OCI-LY3 (cell line): ENCODE measurements around the gene ZNF862.

Experiments
- H2AFZ ChIP-seq: fragments of 200-600, 300-600 bp; shearing (Covaris generic); 2 replicates; pipeline ENCODE4 v1.6.0; 2014; ENCODE audit warnings: antibody characterized with exemption, low read depth, low read length
- H3K27ac ChIP-seq: fragments of 200-600, 300-600 bp; sonication (generic); 2 replicates; pipeline ENCODE4 v1.5.1; 2014; ENCODE audit warnings: mild to moderate bottlenecking, low read length, moderate library complexity, mixed read lengths
- H3K27me3 ChIP-seq: fragments of 200-600, 300-600 bp; sonication (generic); 2 replicates; pipeline ENCODE4 v1.6.1; 2014; ENCODE audit warnings: low read depth, low read length, mixed read lengths
- H3K36me3 ChIP-seq: fragments of 200-600, 300-600 bp; sonication (generic); replicated peaks from 2 replicates; pipeline ENCODE3; 2014; ENCODE audit warnings: low read depth, low read length, mixed read lengths
- H3K4me1 ChIP-seq: fragments of 300-600, 200-600 bp; sonication (generic); 2 replicates; pipeline ENCODE4 v1.6.1; 2014; ENCODE audit warnings: low read length, mixed read lengths
- H3K4me2 ChIP-seq: fragments of 200-600, 300-600 bp; sonication (generic); 2 replicates; pipeline ENCODE4 v1.6.1; 2014; ENCODE audit warnings: low read length, mixed read lengths
- H3K4me3 ChIP-seq: fragments of 300-600, 200-600 bp; sonication (generic); 2 replicates; pipeline ENCODE4 v1.5.1; 2014; ENCODE audit warnings: antibody characterized with exemption, mild to moderate bottlenecking, low read length, moderate library complexity
- H3K79me2 ChIP-seq: fragments of 300-600, 200-600 bp; shearing (Covaris generic); 2 replicates; pipeline ENCODE4 v1.6.1; 2014; ENCODE audit warnings: mild to moderate bottlenecking, low read length, mixed read lengths
- H3K9ac ChIP-seq: fragments of 300-600, 200-600 bp; shearing (Covaris generic); 2 replicates; pipeline ENCODE4 v1.6.0; 2014; ENCODE audit warnings: mild to moderate bottlenecking, low read length, moderate library complexity
- H3K9me3 ChIP-seq: fragments of 200-600, 300-600 bp; shearing (Covaris generic); 2 replicates; pipeline ENCODE4 v1.6.1; 2014; ENCODE audit warnings: low read length, mixed read lengths; ENCODE audit not compliant: insufficient read depth
- H4K20me1 ChIP-seq: fragments of 200-600, 300-600 bp; sonication (generic); 2 replicates; pipeline ENCODE4 v1.6.1; 2016; ENCODE audit warnings: low read length, mixed read lengths; ENCODE audit not compliant: insufficient read depth
- EZH2phosphoT487 ChIP-seq: fragments of 200-600 bp; shearing (Covaris generic); IDR thresholded peaks from 2 replicates; pipeline ENCODE4 v1.6.1; 2018; ENCODE audit warnings: antibody characterized with exemption, mixed run types, low read depth
- TF ChIP-seq, protein P1 (sequence below): fragments of 200-600, 300-600 bp; sonication (generic); IDR thresholded peaks from 2 replicates; pipeline ENCODE4 v1.5.1; 2014; ENCODE audit warnings: antibody characterized with exemption, low read length, low read depth

ZNF862 gene

GRCh38 chr7:149839933-149840332, 1.8 kb downstream of the ZNF862 start:
- Histone ChIP-seq H3K4me2 (no peak overlapping the region), H2AFZ (no peak overlapping the region), H3K36me3 (no peaks in the 10 kb centered on the region), H3K27me3 (peaks cover 16% of the 10 kb centered on the region), H4K20me1 (no peaks in the 10 kb centered on the region), H3K4me3 (no peak overlapping the region), H3K9me3 (no peaks in the 10 kb centered on the region), H3K9ac (no peak overlapping the region), H3K27ac (no peak overlapping the region), H3K4me1 (peaks cover 12% of the 10 kb centered on the region; the same call in 1 of the 2 replicates), H3K79me2 (peaks cover 11% of the 10 kb centered on the region)
- TF ChIP-seq, protein P1, sequence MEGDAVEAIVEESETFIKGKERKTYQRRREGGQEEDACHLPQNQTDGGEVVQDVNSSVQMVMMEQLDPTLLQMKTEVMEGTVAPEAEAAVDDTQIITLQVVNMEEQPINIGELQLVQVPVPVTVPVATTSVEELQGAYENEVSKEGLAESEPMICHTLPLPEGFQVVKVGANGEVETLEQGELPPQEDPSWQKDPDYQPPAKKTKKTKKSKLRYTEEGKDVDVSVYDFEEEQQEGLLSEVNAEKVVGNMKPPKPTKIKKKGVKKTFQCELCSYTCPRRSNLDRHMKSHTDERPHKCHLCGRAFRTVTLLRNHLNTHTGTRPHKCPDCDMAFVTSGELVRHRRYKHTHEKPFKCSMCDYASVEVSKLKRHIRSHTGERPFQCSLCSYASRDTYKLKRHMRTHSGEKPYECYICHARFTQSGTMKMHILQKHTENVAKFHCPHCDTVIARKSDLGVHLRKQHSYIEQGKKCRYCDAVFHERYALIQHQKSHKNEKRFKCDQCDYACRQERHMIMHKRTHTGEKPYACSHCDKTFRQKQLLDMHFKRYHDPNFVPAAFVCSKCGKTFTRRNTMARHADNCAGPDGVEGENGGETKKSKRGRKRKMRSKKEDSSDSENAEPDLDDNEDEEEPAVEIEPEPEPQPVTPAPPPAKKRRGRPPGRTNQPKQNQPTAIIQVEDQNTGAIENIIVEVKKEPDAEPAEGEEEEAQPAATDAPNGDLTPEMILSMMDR, result no peak
- TF ChIP-seq EZH2phosphoT487, result no peak

- H3K9ac ChIP-seq, result no peak overlapping the region
- H3K36me3 ChIP-seq, result no peaks in the 10 kb centered on the region
- peaks cover 11% of the 10 kb centered on the region for H3K27me3 ChIP-seq
- no peak for TF ChIP-seq EZH2phosphoT487
- TF ChIP-seq, protein P1, result no peak
- H3K4me2 ChIP-seq, result no peak overlapping the region
- H3K79me2 ChIP-seq, result peaks cover 11% of the 10 kb centered on the region
- no peaks in the 10 kb centered on the region; the same call in 1 of the 2 replicates for H4K20me1 ChIP-seq
- H3K4me1 ChIP-seq, result peaks cover 26% of the 10 kb centered on the region
- H3K9me3 ChIP-seq, result no peaks in the 10 kb centered on the region
- H3K4me3 ChIP-seq, result no peak overlapping the region
- no peak overlapping the region for H3K27ac ChIP-seq
- H2AFZ ChIP-seq, result no peak overlapping the region
Observed at GRCh38 chr7:149843566-149843965, 5.4 kb downstream of the ZNF862 start.

GRCh38 chr7:149844445-149844844, 6.3 kb downstream of the ZNF862 start:
- Histone ChIP-seq H3K27me3 (peaks cover 11% of the 10 kb centered on the region), H3K4me2 (no peak overlapping the region), H2AFZ (no peak overlapping the region), H3K9me3 (no peaks in the 10 kb centered on the region), H4K20me1 (no peaks in the 10 kb centered on the region; the same call in 1 of the 2 replicates), H3K9ac (no peak overlapping the region), H3K4me3 (no peak overlapping the region), H3K79me2 (peaks cover 3% of the 10 kb centered on the region), H3K27ac (no peak overlapping the region), H3K36me3 (no peaks in the 10 kb centered on the region), H3K4me1 (peaks cover 21% of the 10 kb centered on the region)
- TF ChIP-seq, protein P1, result no peak
- no peak for TF ChIP-seq EZH2phosphoT487

DNA sequence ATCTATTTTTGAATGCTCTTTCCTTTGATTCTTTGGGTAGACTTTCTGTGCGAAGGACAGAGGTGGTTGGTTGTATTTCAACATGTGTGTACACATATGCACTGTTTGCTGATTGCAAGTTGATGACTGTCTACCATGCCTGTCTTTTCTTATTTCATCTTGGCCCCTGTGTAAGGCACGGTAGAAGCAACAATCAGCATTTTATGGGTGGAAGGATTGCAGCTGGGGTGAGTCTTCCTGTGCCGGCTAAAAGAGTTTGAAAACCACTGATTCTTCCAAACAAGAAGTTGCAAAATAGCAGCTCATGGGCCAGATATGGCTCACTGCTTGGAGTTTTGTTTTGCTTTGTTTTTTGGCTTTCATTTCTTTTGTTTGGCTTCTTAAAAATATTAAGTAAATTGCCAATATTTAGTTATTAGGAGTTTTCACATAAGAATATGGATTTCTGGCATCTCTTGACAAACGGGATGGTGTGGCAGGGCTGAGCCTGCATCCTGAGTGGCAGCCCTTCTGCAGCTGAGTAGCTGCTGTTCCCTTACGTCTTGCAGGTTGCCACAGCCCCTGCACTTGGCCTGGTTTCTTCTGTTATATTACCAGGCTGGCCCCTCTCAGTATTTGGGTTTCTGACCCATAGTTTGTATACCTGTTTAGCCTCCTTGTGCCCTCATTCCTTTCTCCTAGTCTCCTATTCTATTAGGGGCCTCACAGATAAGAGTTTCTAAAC, 7.2 kb downstream of the ZNF862 start:
- Histone ChIP-seq H4K20me1 (no peaks in the 10 kb centered on the region; the same call in 1 of the 2 replicates), H3K79me2 (no peaks in the 10 kb centered on the region), H2AFZ (no peak overlapping the region), H3K4me3 (no peak overlapping the region), H3K27ac (no peak overlapping the region), H3K9me3 (no peaks in the 10 kb centered on the region), H3K4me2 (no peak overlapping the region), H3K36me3 (no peaks in the 10 kb centered on the region), H3K4me1 (peaks cover 18% of the 10 kb centered on the region), H3K9ac (no peak overlapping the region), H3K27me3 (peaks cover 11% of the 10 kb centered on the region)
- no peak for TF ChIP-seq EZH2phosphoT487
- TF ChIP-seq, protein P1, result no peak
